Kidney epithelial cell (primary cell): ENCODE data around the gene FAM20C. TPM values are rescaled to one million over a fixed set of nuclear protein-coding genes. Genes with fewer than 3 reads are reported as not detected.

ENCODE experiments used
- DNase-seq: peaks from one replicate; pipeline ENCODE4 v3.0.0-alpha.2; 2010; ENCODE audit warnings: low read depth
- H3K27me3 ChIP-seq: 2 replicates; pipeline ENCODE4 v1.6.0; 2011; ENCODE audit warnings: low read length; ENCODE audit not compliant: control insufficient read depth, insufficient read depth
- H3K36me3 ChIP-seq: 2 replicates; pipeline ENCODE4 v1.5.1; 2011; ENCODE audit warnings: low read length; ENCODE audit not compliant: control insufficient read depth, insufficient read depth
- H3K4me3 ChIP-seq: 2 replicates; pipeline ENCODE4 v1.5.1; 2011; ENCODE audit warnings: low read depth, mild to moderate bottlenecking, control low read depth, low read length
- CTCF ChIP-seq: IDR thresholded peaks from 2 replicates; pipeline ENCODE4 v1.5.1; 2011; ENCODE audit warnings: mild to moderate bottlenecking, moderate library complexity, low read length, control low read depth, inconsistent platforms; ENCODE audit not compliant: insufficient read depth, poor library complexity, severe bottlenecking
- total RNA-seq: library from RNA; depleted of rRNA; stranded (reverse); fragments of >200 nt; gene quantifications from 2 replicates; pipeline ENCODE4 v1.2.3, GENCODE V29; 2015

Gene FAM20C
- total RNA-seq, 1 donor from 2014 or later, result 39.1 TPM

- no peak for TF ChIP-seq CTCF
- DNase-seq, result no peak
- Histone ChIP-seq H3K4me3 (no peak overlapping the region), H3K27me3 (peaks cover 13% of the 10 kb centered on the region), H3K36me3 (no peaks in the 10 kb centered on the region)
Observed at GRCh38 chr7:309586-310228, 117.3 kb downstream of the FAM20C start.

Other genes starting within 250 kb of the FAM20C start
- not detected in 2 replicates for gene FOXL3, start 97.6 kb downstream of the FAM20C start, total RNA-seq